ENCODE data around the gene PTEN.

Gene PTEN

DNA sequence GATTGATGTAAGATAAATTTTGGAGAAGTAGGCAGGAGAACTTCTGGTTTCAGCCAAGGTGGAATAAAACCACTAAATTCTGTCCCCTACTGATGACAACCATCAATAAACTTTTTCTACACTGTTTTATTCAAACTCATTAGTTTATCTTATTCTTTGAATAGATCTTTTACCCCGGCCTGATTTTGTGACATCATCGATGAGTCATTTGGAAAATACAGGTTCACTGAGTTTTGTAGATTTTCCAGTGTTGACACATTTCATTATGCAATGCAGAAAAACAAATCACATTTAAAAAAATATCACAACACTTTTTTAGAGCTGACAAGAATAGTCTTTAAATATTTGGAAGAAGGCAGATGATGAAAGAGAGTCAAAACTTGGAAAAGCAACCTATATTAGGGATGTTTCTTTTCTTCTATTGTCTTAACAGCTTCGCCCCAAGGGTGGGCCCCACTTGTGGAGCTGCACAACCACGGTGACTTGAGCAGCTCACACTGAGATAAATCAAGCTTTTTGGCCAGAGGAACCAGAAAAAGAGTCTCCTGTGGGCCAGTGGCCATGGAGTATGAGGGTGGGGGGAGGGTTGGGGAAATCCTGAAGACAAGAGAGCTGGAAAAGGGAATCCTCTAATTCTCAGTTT is 112.8 kb downstream of the PTEN start:
- DNase-seq (ENCODE audit: low read depth in 2 of 2) = no peak

DNA sequence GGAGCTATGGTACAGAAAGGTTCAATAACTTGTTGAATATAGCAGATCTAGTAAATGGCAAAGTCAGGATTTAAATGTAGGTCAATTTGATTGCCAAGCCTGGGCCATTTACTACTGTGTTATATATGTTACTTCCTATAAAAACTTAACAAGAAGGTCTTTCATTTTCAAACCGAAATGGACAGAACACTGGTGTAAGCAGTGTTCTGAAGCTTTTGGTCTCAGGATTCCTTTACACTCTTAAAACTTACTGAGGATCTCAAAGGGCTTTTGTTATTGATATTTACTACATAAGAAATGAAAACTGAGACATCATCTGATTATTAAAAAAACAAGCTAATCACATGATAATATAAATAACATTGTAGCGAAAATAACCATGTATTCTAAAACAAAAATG is 114.7 kb downstream of the PTEN start:
- no peak for DNase-seq (ENCODE audit: low read depth in 2 of 2)

DNA sequence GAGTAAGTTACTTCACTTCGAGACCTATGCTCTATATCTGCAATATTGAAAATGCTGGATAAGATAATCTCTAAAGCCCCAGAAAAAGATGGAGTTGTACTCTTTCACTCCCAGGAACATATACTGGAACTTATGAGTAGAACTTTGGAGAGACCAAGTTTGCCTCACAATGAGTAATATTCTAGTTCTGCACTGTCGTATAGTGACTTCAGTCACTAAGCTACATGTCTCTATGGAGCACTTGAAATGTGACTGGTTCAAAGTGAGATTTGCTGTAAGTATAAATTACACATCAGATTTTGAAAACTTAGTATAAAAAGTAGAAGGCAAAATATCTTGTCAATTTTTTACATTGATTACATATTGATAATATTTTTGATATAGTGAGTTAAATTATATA is 116.4 kb downstream of the PTEN start:
- DNase-seq (ENCODE audit: low read depth in 2 of 2) = no peak

DNA sequence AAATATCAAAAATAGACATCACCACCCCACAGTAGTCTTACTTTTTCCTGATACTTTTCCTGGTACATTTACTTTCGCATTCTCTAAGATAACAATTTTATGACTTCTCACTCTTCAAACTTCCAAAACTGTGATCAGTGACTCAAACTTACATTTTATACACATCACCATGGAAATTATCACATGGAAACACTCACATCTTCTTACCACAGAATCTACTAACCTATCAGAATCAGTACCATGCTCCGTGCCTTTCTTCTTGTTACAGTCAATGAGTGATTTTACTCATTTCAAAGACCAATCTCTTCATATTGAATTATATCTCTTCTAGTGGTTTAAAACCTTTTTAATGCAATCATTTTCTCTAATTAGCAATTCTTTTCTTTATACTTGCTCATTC is 120.3 kb downstream of the PTEN start:
- DNase-seq (ENCODE audit: low read depth in 2 of 2) = no peak

DNA sequence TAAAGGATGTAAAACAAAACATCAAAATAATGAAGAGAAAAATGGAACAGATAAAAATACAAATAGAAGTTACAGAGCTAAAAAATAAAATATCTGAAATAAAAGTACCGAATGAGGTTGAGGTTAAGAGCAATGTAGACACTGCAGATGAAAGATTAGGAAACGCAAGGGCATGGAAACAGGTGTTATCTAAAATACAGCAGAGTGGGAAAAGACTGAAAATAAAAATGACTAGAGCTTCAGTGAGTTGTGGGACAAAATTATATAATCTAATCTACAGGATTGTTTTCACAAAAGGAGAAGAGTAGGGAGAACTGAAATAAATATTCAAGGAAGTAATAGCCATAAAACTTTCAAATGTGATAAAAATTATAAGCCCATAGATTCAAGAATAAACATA is 123.8 kb downstream of the PTEN start:
- DNase-seq (ENCODE audit: low read depth in 2 of 2) = no peak

DNA sequence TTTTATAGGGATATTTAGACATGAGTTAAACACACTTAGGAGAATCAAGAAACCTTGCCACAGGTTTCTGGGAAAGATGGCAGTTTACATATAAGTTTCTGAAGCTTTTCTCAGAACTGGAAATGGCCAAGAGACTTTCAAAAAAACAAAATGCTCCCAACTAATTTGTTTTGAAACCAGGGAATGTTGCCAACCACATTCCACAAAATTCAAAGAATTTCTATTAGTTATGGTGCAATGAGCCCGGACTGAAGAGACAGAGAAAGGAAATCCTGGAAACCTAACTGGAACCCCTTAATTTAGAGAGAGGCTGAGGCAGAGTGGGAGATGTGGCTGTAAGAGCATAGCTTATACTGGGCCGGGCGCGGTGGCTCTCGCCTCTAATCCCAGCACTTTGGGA is 128.5 kb downstream of the PTEN start:
- no peak for DNase-seq (ENCODE audit: low read depth in 2 of 2)

DNA sequence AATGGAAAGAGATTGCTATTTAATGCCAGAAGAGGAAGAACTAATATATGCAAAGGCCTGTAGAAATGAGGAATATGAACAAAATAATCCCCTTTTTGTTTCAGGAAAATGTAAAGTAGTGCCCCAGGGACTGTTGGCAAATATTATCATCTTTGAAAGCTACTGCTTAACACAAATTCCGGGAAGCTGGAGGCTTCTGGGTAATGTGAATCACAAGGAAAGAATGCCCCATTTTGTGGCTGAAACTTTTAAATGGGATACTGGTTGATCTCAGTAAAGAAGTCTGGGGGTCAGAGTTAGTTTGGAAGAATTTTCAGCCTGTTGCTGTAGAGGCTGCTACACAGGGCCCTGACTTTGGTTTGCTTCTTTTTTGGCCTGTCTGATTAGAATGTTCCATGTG is 141.0 kb downstream of the PTEN start:
- no peak for DNase-seq (ENCODE audit: low read depth in 2 of 2)

DNA sequence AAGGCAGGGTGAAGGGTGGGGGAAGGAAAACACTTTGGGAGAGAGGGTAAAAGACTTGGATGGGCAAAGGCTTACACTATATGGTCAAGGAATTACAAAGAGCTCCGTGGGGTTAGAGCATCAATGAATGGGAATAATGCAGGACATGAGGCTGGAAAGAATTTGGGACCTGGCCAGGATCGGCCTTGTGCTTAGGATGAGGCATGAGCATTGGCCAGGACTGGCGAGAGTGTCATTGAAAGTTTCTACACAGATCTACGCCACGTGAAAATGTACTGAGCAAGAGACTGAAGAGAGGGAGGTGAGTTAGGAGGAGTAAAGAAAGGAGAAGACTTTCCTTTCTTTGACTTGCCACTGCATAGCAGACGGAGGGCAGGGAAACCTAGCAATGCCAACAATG is 142.8 kb downstream of the PTEN start:
- DNase-seq (ENCODE audit: low read depth in 2 of 2) = no peak

DNA sequence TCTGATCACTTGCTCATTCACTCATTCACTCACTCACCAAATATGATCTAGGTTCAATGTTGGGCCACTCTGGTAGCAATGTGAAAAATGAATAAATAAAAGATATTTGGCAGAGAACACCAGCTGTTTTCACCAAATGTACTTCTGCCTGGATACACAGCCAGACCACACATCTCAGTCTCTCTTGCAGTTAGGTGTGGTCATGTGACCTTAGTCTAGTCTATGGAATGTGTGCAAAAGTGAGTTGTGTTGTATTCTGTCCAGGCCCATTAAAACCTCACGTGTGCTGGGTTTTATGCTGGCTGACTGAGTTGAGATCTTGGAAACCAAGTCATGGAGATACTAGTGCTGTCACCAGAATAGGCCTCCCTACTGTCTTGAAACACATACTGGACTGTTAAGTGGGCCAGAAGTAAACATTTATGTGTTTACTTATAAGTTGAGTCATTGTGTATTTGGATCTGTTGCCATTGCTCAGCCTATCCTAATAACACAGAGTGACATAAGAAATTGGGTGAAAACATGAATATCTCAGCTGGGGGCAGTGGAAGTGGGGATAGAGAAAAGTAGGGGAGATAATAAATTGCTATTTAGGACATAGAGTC is 145.5 kb downstream of the PTEN start:
- no peak for DNase-seq (ENCODE audit: low read depth in 2 of 2)

DNA sequence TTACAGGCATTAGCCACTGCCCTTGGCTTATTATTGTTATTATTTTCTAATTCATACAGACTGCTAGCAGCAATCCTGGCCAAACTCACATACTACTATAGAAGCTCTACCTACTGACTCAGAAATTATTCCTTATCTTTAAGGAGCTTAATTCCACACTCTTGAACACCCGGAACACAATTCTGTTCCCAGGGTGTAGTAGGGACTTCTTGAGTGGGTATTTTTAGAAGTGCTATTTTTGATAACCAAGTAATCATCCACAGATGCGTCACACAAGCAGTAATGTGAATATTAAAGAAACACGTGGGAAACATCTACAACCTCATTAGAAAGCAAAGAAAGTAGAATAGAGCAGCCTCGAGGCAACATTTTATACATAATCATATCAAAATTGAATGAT is 149.2 kb downstream of the PTEN start:
- no peak for DNase-seq (ENCODE audit: low read depth in 2 of 2)

DNA sequence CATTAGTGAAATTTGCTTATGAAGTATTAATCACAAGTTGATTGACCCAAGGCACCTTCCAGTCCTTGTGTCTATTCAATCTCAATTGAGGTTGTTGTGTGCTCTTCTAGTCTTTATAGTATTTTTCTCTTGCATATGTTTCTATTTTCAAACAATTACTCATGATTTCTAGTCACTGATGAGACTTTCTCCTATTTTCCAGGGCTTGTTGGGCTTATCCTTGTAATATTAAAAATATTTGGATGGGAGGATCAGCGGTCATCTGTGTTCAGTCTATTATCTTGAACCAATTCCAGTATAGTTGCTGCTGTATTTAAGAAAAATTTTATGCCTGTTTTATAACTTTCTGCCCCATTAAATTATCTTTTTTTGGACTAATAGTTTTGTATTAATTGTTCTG is 154.4 kb downstream of the PTEN start:
- no peak for DNase-seq (ENCODE audit: low read depth in 2 of 2)

DNA sequence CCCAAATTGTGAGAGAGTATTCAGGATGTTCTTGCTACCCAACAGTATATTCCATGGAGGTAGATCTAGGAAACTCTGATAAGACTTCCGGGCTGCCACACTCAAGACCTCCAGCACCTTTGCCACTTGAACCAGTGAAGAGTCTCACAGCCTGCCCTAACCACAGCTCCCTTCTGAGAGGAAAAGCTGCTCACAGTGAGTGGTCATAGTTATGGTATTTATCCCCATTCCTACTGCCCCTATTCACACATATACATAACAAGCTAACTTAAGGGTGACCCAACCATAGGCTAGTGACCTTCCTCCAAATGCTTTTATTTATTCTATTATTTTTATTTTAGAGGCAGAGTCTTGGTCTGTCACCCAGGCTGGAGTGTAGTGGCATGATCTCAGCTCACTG is 156.3 kb downstream of the PTEN start:
- no peak for DNase-seq (ENCODE audit: low read depth in 2 of 2)

Measured in stimulated activated CD8-positive, alpha-beta memory T cell treated with anti-CD3 and anti-CD28 coated beads, Interleukin-15, amount 100 ng/mL, for 4 hours (primary cell).